Hypothalamus (tissue), 51 donors: ENCODE results near the gene VDR.

Source experiments
- DNase-seq, 51 donors: peaks; one replicate each; lab custom pipeline; 2025; lab: John Stamatoyannopoulos, UW

Gene VDR

GRCh38 chr12:47896022-47896421 lies 8.8 kb downstream of the VDR start:
- DNase-seq, result no peak

GRCh38 chr12:47894652-47895051 lies 10.1 kb downstream of the VDR start:
- DNase-seq, result no peak

DNA sequence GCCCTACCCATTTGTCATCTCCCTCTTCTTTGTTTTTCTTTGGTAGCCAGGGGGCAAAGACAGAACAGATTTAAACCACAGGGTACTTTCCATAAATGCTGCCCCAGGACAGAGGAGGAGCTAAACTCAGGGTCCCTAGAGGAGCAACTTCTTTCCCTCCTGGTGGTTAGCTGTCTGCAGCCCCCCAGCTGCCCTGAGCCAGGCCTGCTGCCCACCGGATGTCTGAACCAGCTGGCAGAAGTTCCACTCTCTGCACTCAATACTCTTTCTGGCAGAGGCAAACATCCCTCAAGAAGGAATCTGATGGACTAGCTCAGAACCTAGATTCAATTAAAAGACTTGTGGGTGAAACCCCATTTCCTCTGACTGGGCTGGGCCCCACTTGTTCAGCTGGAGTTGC lies 10.7 kb downstream of the VDR start:
- DNase-seq, result no peak

DNA sequence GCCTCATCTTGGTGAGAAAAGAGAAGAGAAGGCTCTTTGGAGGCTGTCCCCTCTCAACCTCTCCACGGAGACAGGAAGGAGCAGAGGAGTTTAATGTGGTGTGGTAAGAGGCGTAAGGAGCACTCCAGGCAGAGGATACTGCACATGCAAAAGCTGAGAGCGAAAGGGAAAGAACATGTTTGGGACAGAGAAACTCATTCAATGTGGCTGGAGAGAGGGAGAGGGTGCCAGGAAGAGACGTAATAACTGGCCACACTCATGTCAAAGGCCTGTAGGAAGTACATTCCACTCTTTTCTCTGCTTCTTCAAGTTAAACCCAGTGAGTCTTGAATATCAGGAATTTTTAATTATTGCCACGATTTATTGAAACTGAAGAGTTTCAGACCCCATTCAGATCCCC lies 12.0 kb downstream of the VDR start:
- DNase-seq, result no peak

DNA sequence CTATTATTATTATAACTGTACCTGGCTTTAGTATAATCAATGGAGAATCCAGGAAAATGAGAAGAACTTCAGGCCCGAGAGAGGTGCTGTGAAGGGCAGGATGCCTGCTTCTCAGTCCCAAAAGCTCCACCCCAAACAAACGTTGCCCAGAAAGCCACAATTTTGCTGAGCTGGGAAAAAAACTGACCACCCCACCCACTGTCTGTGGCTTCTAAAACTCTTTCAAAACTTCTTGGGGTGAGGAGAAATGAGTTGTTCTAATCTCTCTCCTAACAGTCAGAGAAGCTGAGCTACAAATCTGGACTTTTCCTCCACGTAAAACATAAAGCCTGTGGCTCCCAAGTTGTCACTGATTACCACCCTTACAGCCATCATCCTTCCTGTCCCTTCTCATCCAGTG lies 13.4 kb downstream of the VDR start:
- no peak for DNase-seq

DNA sequence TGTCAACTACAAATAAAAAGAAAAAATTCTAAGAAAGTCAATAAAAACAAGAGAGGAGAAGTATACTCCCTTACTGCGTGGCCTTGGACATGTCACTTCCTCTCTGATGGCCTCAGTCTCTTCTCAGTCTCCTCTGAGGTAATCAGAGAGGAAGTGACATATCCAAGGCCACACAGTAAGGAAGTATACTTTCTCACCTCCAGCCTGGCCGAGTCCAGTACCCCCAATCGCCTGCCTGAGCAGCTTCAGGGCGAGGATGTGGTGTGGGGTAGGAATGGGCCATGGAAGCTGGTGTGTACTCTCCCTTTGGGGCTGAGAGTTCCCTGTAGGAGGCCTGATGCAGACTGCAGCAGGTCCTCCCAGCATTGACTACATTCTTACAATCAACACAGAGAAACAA lies 15.8 kb downstream of the VDR start:
- no peak for DNase-seq

- no peak for DNase-seq
These were observed 16.5 kb downstream of the VDR start for GRCh38 chr12:47888153-47888819.

DNA sequence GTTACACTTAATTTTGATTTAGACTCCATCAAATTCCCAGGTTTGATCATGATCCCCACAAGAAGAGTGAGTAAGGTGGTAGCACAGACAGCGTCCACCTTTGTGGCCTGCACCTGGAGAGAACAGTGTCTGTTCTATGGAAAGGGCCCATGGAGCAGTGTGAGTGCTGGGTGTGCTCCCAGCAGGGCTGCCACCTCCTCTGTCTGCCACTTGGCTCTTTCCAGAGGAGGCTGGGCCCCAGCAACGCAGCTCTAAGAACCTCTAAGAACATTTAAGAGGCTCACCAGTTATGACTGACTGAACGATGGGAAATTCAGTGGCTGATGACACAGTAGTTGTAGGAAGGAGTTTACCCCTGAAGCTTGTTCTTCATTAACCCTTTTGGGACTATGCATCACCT lies 17.3 kb downstream of the VDR start:
- no peak for DNase-seq

DNA sequence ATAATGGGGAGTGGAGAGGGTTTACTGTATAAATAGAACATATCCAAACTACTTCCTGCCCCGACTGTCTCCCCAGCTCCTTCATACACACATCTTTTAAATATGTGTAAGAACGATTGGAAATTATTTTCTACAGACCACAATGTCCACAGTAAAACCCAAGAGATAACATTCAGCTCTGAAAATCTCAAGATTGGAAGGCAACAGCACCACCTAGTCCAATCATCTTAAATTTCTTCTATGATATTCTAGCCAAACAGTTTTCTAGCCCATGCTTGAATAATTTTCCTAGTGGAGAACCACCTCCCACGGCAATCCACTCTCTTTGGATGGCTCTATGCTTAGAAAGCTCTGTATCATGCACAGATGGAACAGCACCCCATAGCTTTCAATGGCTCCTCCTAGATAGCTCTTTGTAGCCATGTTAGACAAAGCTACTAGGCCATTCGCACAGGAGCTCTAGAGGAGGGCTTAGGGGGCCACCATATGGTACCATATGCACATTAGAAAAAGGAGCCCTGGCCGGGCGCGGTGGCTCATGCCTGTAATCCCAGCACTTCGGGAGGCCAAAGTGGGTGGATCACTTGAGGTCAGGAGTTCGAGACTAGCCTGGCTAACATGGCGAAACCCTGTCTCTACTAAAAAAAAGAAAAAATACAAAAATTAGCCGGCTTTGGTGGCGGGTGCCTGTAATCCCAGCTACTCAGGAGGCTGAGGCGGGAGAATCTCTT lies 18.1 kb downstream of the VDR start:
- DNase-seq, result no peak

DNA sequence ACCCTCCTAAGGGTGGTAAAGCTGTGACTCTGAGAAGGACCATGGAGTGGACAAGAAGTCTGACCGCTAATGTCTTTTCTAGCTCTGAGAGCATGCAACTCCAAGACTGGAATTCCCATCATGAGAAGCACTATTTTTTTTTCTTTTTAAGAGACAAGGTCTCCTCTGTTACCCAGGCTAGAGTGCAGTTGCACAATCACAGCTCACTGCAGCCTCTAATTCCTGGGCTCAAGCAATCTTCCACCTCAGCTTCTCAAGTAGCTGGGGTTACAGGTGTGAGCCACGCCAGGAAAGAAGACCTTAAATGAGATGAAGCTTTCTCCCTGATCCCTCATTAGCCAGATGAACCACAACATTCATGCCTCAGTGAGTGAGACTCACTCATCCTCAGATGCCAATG lies 19.2 kb downstream of the VDR start:
- DNase-seq, result no peak

GRCh38 chr12:47885012-47885501 lies 19.7 kb downstream of the VDR start:
- no peak for DNase-seq

- no peak for DNase-seq
These were observed 20.3 kb downstream of the VDR start for GRCh38 chr12:47884501-47884900.

DNA sequence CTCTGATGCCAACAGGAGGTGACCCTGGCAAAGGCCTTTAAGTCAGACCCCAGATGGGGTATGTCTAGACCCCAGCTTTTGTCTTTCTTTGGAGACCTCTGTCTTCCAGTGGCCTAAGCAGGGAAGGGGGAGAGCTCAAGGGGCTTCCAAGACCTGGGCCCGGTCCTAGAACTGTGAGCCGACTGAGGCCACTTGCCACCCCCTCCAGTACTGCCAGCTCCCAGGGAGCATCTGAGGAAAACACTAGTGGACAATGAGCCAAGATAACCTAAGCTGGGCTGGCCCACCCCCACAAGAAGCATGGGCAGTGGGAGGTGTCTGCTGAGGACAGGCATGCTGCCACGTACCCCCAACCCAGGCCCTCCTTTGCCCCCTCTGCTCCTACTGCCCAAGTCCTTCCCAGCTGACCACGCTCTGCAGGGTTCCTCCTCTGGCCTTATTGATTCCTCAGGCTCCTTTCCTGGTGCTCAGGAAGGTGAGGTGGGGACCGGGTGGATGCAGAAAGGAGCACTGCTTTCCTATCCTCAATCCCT lies 21.1 kb downstream of the VDR start:
- no peak for DNase-seq

DNA sequence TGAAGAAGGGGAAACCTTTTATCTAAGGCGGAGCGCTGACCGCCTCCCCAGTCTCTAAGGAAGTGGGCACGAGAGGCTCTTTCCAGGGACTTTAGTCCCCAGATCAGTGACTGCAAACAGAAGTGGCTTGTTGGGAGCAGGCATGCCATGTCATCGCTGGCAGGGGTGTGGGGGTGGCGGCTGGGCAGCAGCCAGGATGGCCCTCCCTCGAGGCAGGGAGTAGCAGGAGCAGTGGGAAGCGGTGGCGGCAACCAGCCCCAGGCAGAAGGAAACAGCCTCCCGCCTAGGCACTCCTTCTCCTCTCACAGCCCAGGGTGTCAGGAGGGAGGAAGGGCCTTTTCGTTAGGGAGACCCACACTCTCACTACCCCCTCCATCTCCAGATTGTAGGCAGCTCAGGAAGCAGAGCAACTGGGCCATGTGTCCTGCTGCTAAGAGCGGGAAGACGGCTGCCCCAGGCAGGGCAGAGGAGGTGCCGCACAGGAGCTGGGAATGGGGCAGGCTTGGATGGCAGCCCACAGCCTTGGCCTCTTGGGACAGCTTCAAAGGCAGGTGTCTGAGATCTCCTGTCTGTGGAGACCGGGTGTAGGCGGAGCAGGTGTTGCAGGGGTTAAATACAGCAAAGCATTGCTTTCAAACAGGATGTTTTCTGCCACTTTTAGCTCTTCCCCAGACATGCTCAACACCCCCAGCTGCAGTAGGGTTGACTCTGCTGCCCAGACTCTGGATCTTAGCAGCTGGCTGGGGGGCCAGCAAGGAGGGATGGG lies 21.8 kb downstream of the VDR start:
- peak in 7 of 51 donors; percentile 8 to 37 (median 17) for DNase-seq

GRCh38 chr12:47881826-47882427 lies 22.9 kb downstream of the VDR start:
- no peak for DNase-seq

GRCh38 chr12:47881051-47881450 lies 23.7 kb downstream of the VDR start:
- no peak for DNase-seq

GRCh38 chr12:47878918-47879481 lies 25.8 kb downstream of the VDR start:
- no peak for DNase-seq

DNA sequence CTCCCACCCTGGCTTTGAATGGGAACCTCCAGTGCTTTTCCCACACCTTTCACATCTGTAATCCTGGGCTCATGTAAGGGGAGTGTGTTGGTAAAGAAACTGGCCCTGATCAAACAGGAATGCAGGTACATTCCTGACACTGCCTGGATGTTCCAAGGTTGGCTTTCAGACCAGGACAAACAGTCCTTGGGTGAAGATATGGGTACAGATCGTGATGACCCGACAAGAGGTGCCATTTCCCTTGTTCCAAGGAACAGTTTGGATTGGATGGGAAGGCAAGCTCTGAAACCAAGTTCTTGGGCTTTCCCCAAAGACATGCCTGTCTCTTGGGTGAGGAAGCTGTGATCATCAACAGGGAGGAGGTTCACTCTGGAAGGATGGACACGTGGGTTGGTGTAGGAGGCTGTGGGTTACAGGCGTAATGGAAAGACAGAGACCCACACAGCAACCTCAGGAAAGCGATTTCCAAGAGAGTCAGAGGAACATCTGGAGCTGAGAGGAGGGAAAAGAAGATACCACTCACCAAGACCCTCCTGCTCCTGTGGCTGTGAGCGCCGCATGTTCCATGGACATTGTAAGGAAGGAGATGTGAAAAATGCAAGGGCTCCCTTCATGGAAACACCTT lies 26.4 kb downstream of the VDR start:
- DNase-seq, result no peak

- no peak for DNase-seq
These were observed 27.7 kb downstream of the VDR start for GRCh38 chr12:47877081-47877480.

GRCh38 chr12:47876440-47876960 lies 28.3 kb downstream of the VDR start:
- DNase-seq, result no peak
